Neutrophil (primary cell): Measurements from ENCODE around the gene INPP4B.

Source experiments
- H3K27ac ChIP-seq: fragments of 200-600 bp; sonication (generic); 2 replicates; pipeline ENCODE4 v1.5.1; 2016; ENCODE audit warnings: mild to moderate bottlenecking, moderate library complexity
- H3K27me3 ChIP-seq: fragments of 200-600 bp; sonication (generic); 2 replicates; pipeline ENCODE4 v1.6.0; 2016; ENCODE audit warnings: mild to moderate bottlenecking
- H3K36me3 ChIP-seq: fragments of 200-600 bp; sonication (generic); 2 replicates; pipeline ENCODE4 v1.5.1; 2017
- H3K4me1 ChIP-seq, 2 experiments: fragments of 200-600 bp in 1 of 2; sonication (generic) in 1 of 2; 1 replicate in 1 of 2; 2 replicates in 1 of 2; pipeline versions ENCODE4 v1.5.1 to v1.6.1; 2013 to 2016; ENCODE audit warnings: low read depth in 1 of 2, low read length in 1 of 2, mild to moderate bottlenecking in 1 of 2, moderate library complexity in 1 of 2; ENCODE audit not compliant: control insufficient read depth in 1 of 2, insufficient read depth in 1 of 2
- H3K4me3 ChIP-seq, 2 experiments: fragments of 200-600 bp in 1 of 2; sonication (generic) in 1 of 2; 1 replicate in 1 of 2; 2 replicates in 1 of 2; pipeline ENCODE4 v1.5.1; 2013 to 2016; ENCODE audit warnings: low read depth in 1 of 2, low read length in 1 of 2, mild to moderate bottlenecking in 1 of 2, moderate library complexity in 1 of 2
- H3K9me3 ChIP-seq: fragments of 200-600 bp; sonication (generic); 2 replicates; pipeline ENCODE4 v1.5.1; 2016
- CTCF ChIP-seq: fragments of 200-600 bp; sonication (generic); IDR thresholded peaks from 2 replicates; pipeline ENCODE4 v1.5.1; 2016; ENCODE audit warnings: antibody characterized with exemption

The INPP4B gene

GRCh38 chr4:142281999-142282398 lies 564.1 kb downstream of the INPP4B start:
- Histone ChIP-seq H3K4me3 (no peak overlapping the region), H3K36me3 (no peaks in the 10 kb centered on the region), H3K27me3 (no peaks in the 10 kb centered on the region), H3K9me3 (no peaks in the 10 kb centered on the region), H3K27ac (no peak overlapping the region), H3K4me1 (no peaks in the 10 kb centered on the region)
- no peak for TF ChIP-seq CTCF

GRCh38 chr4:142278663-142279062 lies 567.4 kb downstream of the INPP4B start:
- Histone ChIP-seq H3K9me3 (no peaks in the 10 kb centered on the region), H3K27me3 (no peaks in the 10 kb centered on the region), H3K4me1 (no peaks in the 10 kb centered on the region), H3K36me3 (no peaks in the 10 kb centered on the region), H3K27ac (no peak overlapping the region), H3K4me3 (no peak overlapping the region)
- TF ChIP-seq CTCF = no peak

- Histone ChIP-seq H3K9me3 (no peaks in the 10 kb centered on the region), H3K27me3 (no peaks in the 10 kb centered on the region), H3K4me3 (no peak overlapping the region), H3K36me3 (no peaks in the 10 kb centered on the region), H3K27ac (no peak overlapping the region), H3K4me1 (no peaks in the 10 kb centered on the region)
- no peak for TF ChIP-seq CTCF
Observed at GRCh38 chr4:142278171-142278570, 567.9 kb downstream of the INPP4B start.

- H3K27ac ChIP-seq = no peak overlapping the region
- no peaks in the 10 kb centered on the region for H3K27me3 ChIP-seq
- H3K4me1 ChIP-seq = no peaks in the 10 kb centered on the region
Observed at GRCh38 chr4:142274137-142274536, 572.0 kb downstream of the INPP4B start.

DNA sequence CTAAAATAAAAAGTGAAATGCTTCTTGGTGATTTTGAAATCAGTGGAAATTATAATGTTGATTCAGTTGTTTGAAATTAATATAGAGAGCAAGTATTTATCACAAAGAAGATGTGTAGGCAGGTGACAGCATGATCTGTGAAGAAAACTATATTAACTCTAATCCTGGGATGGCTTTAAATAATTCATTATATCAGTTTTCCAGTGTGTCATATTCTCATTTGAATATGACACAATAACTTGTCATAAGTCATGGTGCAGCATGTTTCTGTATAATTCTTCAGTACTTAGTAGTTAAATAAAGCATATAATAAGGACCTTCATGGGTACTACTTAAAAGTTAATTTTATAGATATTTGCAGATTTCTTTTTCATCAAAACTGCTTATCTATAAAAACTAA lies 573.6 kb downstream of the INPP4B start:
- no peak overlapping the region for H3K4me3 ChIP-seq
- no peaks in the 10 kb centered on the region for H3K27me3 ChIP-seq
- H3K27ac ChIP-seq = no peak overlapping the region
- no peaks in the 10 kb centered on the region for H3K36me3 ChIP-seq
- no peak for TF ChIP-seq CTCF
- H3K4me1 ChIP-seq = no peaks in the 10 kb centered on the region
- no peaks in the 10 kb centered on the region for H3K9me3 ChIP-seq

More at GRCh38 chr4:142274137-142274536, 572.0 kb downstream of the INPP4B start:
- Histone ChIP-seq H3K36me3 (no peaks in the 10 kb centered on the region), H3K4me3 (no peak overlapping the region), H3K9me3 (no peaks in the 10 kb centered on the region)
- no peak for TF ChIP-seq CTCF

- Histone ChIP-seq H3K27me3 (no peaks in the 10 kb centered on the region), H3K36me3 (no peaks in the 10 kb centered on the region), H3K4me3 (no peak overlapping the region), H3K27ac (no peak overlapping the region), H3K9me3 (no peaks in the 10 kb centered on the region), H3K4me1 (no peaks in the 10 kb centered on the region)
- TF ChIP-seq CTCF = no peak
Observed at GRCh38 chr4:142271832-142272231, 574.3 kb downstream of the INPP4B start.
